EL (cell line): ENCODE results near the gene DIAPH2.

ENCODE experiments used
- DNase-seq: peaks from one replicate; pipeline ENCODE4 v3.0.0-alpha.2; 2016

DIAPH2 gene

DNA sequence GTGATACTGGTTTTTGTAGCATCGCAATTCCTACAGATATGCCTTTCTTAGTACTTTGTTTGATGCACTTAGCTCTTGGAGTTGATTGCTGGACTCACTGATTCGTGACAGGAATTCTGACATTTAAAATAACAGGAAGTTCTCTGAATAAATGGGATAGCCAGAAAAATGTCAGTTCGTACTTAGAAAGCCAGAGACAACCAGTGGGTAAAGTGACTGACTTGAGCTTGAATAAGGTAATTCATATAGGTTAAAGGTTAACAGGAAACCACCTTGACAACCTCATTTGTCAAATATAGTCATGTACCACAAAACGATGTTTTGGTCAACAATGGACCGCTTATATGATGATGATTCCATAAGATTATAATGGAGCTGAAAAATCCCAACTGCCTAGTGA lies 380.4 kb downstream of the DIAPH2 start:
- no peak for DNase-seq

DNA sequence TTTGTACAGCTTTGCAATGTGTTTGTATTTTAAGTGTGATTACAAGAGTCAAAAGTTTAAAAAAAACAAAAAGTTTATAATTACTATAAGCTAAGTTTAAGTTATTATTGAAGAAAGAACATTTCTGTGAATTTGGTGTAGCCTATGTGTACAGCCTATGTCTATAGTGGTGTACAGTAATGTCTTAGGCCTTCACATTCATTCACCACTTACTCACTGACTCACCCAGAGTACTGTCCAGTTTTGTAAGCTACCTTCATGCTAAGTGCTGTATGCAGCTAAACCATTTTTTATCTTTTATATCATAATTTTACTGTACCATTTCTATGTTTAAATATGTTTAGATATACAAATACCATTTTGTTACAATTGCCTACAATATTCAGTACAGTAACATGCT lies 381.3 kb downstream of the DIAPH2 start:
- DNase-seq, result peak; percentile 3

- DNase-seq, result no peak
Measured at GRCh38 chrX:97066381-97066780, 381.7 kb downstream of the DIAPH2 start.

DNA sequence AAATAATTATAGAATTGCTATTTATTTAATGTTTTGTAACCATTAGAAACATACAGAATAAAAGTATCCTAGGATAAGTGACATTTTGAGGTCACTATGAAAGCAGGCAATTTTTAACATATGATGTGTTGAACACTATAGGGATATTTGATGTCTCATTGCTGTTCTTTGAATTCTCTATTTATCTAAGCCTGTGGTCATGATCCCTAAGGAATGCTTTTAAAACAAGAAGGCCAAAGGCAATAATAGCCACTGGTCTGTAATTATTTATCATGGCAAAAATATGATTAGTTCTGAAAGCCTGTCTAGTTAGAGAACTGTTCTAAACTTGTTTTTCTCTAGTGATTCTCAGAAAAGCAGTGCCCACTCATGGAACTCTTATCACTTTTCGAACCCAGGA lies 385.7 kb downstream of the DIAPH2 start:
- no peak for DNase-seq

DNA sequence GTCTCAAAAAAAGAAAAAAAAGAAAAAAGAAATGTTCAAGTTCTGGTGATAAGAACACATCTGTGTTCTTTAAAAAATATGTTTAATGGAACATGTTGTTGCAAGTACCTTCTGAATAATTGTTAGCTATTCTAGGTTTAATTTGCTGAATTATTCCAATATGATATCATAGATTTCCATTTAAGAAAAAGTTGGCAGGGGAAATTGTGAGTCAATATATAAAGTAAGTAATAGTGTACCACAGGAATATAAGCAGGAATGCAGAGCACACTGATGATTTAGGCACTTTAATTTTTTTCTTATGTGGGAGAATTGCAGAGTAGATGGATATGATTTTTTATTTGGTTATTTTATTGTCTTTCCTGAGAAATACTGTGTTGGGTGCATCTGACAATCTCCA lies 389.8 kb downstream of the DIAPH2 start:
- peak; percentile 10 for DNase-seq

DNA sequence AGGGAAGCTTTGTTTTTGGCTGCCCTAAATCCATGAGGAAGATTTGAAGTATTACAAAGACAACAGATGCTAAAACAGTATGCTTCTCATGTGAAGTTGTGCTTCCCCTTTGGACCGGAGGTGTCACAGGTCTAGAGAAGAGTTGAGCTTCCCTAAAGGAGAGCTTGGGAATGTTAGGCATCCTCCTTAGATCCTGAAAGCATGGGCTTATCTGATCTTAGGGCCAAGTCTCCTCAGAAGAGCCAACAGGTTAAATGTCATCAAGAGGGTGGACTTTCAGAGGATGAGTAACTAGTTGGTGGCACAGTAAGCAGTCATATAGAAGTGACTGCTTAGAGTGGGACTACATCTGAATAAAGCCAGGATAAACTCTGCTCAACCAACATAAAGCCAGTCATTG lies 404.5 kb downstream of the DIAPH2 start:
- no peak for DNase-seq

DNA sequence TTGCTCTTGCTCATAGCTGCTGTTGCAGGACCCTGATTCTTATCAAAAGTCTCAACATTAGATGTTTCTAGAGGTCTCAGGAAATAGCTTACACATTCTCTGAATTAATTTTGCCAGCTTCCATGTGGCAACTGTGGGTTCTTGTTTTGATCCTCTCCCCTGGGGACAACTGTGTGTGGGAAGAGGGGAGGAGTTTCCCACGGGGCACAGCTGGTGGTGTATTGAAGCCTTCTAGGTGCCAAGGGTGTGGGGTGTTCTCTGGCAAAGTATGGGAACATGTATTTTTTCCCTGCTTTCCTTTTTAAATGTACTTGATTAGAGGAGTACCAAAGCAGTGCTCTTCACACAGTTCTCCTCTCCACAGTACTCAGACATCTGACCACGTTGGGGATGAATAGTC lies 411.7 kb downstream of the DIAPH2 start:
- no peak for DNase-seq

DNA sequence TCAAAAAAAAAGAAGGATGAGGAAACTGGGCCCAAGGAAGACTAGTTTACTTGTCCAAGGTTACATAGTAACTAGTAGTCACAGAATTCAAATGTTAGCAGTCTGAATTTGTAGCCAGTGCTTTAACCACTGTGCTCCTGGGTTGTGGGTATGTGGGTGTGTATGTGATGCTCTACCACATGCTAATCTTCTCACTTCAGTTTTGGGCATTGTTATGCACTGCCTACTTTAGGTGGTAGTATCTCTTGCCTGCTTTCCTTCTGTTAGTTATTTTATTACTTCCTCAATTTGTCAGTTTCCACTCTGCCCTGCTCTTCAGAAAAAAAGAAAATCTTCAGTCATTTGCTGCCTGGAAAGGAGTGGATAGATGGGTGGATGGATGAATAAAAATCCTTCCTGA lies 418.3 kb downstream of the DIAPH2 start:
- DNase-seq, result no peak

DNA sequence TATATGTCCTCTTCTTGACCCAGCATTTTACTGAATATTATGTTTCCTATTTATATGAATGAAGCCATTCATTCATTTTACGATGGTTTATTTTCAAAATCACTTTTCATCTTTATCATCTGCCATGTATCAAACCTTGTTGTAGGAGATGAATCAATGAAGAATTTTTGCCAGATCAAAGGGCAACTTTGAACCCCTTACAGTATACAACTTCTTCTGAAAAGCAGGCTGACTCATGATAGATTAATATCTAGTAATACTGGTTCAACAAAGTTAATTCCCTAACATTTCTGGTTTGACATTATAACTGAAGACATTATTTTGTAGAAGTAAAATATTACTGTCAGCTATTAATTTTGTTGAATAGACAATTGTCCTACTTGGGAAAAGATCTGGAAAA lies 425.1 kb downstream of the DIAPH2 start:
- DNase-seq, result no peak

GRCh38 chrX:97117572-97117971 lies 432.9 kb downstream of the DIAPH2 start:
- DNase-seq, result no peak

GRCh38 chrX:97119474-97120109 lies 434.9 kb downstream of the DIAPH2 start:
- DNase-seq, result no peak

DNA sequence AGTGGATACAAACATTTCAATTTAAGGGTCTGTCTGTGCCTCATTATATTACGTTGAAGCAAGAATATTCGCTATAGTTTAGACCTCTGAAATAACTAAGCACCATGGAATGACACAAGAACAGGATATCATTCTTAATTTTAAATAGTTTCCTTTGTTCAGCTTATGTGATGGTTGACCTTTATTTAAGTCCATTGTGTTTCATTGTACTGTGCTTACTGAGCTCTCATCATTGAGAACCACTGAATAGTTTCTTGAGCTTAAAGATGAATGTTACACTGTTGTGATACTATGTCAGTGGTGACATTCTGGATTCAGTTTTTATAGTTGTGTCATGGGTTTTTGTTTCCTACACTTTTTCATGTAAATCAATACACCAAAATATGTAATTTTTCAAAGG lies 438.4 kb downstream of the DIAPH2 start:
- no peak for DNase-seq

DNA sequence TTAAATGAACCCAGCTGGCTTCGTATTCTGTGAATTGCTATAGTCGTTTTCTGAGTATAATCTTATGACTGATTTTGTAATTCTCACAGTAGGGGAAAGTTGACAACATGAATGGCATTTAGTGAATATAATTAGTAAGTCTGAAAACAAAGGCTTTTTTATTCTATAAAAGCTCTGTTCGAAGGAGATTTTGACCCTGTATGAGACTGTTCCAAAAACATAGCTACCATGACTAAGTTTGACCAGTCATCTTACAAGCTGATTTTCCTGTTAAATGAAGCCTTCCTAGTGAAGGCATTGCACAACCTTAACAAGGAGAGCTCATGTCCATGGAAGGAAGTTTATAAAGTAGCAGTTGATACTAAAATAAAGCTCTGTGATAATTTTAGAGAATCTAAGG lies 441.4 kb downstream of the DIAPH2 start:
- DNase-seq, result no peak

DNA sequence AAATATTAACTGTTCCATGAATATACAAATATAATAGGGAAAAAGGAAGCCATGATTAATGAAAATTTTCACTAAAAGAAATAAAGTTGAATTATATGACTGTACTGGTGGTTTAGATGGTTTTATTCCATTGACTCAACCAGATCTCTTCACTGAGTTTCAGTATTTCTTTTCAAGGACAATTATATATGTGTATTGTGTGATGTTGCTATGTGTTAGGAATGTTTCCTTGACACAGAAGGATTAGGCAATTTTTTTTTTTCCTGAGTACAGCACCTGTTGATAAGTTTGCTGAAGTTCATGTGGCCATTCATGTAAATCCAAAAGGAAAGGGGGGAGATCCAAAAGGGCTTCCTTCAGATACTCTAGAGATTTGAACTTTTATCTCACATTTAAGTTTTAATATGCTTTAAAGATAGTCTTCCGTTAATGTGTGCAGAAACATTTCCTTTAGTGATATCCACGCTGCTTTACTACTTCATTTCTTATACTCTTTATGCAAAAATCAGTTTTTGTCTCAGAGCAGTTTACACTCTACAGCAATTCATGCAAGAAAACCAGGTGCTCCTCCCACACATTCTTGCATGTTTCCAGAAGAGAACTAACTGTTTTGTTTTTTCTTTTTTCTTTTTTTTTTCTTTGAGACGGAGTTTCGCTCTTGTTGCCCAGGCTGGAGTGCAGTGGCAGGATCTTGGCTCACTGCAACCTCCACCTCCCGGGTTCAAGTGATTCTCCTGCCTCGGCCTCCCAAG lies 448.2 kb downstream of the DIAPH2 start:
- no peak for DNase-seq

GRCh38 chrX:97145934-97146333 lies 461.3 kb downstream of the DIAPH2 start:
- DNase-seq, result peak; percentile 0

GRCh38 chrX:97155816-97156215 lies 471.2 kb downstream of the DIAPH2 start:
- no peak for DNase-seq

GRCh38 chrX:97158269-97158668 lies 473.6 kb downstream of the DIAPH2 start:
- no peak for DNase-seq

DNA sequence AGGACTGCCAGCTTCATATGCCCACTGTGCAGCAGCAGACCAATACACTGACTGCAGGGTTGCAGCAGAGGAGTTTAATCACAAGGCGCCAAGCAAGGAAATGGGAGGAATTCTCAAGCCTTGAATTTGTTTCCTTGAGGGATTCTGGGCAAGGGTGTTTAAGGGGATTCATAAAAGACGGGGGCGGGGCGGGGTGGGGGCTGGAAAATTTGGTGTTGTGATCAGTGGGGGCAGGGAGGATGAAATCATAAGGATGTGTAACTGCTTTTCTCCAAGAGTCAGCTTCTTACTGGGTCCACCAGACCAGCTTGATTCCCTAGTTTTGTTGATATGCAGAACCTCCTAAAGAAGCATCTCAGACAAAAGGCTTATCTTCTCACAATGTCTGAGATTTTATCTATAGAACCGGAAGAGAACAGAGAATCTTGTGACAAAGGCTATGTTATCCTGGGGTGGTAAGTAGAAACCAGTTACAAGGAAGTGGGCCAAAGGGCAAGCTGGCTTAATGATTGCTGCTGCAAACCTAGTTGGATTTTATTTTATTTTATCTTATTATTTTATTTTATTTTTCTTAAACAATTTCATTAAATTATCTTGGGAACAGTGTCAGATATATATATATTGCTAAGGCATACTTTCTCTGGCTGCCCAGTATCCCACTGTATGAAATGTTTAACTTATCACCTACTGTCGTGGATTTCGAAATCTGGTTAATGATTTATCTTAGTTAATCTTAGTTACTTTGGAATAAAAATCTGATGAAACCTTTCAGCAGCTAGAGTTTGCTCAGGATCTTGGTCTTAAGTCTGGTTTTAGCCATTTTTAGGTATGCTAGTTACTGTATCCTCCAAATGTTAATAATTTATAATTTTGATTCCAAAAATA lies 475.5 kb downstream of the DIAPH2 start:
- DNase-seq, result no peak

- DNase-seq, result no peak
Measured at GRCh38 chrX:97167333-97167732, 482.7 kb downstream of the DIAPH2 start.

GRCh38 chrX:97168646-97169045 lies 484.0 kb downstream of the DIAPH2 start:
- DNase-seq, result no peak

DNA sequence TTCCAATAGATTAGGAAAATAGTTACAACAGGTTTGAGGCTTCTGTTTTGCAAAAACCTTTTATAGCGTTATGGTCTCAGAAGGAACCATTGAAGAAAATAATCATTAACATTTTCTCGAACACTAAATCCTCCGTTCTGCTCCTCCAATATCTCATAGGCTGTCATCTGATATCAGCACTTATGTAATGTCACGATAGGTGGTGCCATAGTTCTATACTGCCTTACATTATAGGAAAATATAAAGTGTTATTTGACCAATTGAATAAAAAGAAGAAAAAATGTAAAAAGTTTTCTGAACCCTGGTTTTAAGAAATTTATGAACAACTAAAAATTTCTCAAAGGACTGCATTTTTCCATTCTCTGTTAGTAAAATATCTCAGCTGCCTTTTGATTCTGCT lies 490.5 kb downstream of the DIAPH2 start:
- DNase-seq, result no peak

GRCh38 chrX:97189668-97190067 lies 505.0 kb downstream of the DIAPH2 start:
- no peak for DNase-seq

DNA sequence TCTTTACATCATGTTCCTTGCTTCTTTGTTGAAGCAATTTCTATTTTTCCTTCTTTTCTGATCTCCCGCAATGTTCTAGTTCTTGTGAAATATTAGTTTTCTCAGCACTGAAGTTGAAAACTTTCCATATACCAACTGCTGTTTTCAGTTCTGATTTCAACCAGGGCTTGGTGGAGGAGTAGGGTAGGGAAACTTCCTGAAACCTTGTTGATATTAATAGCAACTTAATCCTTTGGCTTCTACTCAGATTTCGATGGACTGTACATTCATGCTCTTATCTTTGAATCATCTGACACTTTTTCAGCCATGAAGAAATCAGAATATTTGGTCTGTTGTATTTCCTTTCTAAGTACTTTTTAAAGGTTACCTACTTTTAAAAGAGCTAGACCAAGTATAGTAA lies 514.9 kb downstream of the DIAPH2 start:
- DNase-seq, result no peak

- no peak for DNase-seq
Measured at GRCh38 chrX:97200454-97200853, 515.8 kb downstream of the DIAPH2 start.
